ENCODE data around the gene DCDC2B.

DNA sequence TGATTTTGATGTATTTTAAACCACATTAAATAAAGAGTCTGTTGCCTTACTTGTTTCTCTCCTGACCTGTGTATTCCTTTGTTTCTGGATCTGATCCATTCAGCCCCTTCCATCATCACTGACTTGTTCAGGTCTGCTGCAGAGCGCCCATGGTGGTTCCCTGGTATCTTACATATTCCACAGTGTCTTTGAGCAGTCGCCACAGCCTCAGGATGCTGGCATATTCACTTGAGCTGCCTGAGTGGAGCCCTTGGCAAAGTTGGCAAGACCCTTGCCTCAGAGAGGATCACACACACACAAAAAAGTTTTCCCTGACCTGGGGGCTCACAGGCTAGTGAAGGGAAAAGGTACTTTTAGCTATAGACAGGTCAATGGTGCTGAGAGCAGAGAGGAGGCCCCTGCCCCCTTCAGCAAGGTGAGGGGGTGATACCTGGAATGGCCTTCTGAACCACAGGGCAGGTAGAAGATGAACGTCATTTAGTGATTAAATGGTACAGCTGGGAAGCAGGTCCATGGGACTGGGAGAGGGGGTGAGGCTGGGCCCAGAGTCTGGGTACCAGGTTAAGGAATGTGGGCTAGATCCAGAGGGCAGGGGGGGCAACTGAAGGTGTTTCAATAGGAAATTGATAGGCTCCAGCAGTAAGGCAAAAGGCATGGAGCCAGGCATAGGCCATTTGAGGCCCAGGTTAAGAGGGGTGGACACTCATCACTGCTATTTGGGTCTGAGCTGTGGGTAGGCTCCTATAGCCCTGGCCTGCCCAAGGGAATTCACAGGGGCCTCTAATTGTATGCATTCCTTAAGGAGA, 10.4 kb upstream of the DCDC2B start:
- TF ChIP-seq, protein P1, sequence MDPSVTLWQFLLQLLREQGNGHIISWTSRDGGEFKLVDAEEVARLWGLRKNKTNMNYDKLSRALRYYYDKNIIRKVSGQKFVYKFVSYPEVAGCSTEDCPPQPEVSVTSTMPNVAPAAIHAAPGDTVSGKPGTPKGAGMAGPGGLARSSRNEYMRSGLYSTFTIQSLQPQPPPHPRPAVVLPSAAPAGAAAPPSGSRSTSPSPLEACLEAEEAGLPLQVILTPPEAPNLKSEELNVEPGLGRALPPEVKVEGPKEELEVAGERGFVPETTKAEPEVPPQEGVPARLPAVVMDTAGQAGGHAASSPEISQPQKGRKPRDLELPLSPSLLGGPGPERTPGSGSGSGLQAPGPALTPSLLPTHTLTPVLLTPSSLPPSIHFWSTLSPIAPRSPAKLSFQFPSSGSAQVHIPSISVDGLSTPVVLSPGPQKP (IDR thresholded peaks at IDR 0.05; ENCODE audit: low read depth, low read length): no peak
- TF ChIP-seq, protein P2, sequence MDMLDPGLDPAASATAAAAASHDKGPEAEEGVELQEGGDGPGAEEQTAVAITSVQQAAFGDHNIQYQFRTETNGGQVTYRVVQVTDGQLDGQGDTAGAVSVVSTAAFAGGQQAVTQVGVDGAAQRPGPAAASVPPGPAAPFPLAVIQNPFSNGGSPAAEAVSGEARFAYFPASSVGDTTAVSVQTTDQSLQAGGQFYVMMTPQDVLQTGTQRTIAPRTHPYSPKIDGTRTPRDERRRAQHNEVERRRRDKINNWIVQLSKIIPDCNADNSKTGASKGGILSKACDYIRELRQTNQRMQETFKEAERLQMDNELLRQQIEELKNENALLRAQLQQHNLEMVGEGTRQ (IDR thresholded peaks at IDR 0.05): no peak
- TF ChIP-seq, protein P3, sequence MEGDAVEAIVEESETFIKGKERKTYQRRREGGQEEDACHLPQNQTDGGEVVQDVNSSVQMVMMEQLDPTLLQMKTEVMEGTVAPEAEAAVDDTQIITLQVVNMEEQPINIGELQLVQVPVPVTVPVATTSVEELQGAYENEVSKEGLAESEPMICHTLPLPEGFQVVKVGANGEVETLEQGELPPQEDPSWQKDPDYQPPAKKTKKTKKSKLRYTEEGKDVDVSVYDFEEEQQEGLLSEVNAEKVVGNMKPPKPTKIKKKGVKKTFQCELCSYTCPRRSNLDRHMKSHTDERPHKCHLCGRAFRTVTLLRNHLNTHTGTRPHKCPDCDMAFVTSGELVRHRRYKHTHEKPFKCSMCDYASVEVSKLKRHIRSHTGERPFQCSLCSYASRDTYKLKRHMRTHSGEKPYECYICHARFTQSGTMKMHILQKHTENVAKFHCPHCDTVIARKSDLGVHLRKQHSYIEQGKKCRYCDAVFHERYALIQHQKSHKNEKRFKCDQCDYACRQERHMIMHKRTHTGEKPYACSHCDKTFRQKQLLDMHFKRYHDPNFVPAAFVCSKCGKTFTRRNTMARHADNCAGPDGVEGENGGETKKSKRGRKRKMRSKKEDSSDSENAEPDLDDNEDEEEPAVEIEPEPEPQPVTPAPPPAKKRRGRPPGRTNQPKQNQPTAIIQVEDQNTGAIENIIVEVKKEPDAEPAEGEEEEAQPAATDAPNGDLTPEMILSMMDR (IDR thresholded peaks at IDR 0.05): no peak
- TF ChIP-seq POLR2A (IDR thresholded peaks at IDR 0.05; ENCODE audit: low read length): no peak
- no peak for TF ChIP-seq EHMT2 (IDR thresholded peaks at IDR 0.05; ENCODE audit: low read depth)
- no peak for TF ChIP-seq ZFP36 (IDR thresholded peaks at IDR 0.05; ENCODE audit: borderline replicate concordance, partially characterized antibody)
- TF ChIP-seq EP300 (IDR thresholded peaks at IDR 0.05): no peak
- TF ChIP-seq, protein P4, sequence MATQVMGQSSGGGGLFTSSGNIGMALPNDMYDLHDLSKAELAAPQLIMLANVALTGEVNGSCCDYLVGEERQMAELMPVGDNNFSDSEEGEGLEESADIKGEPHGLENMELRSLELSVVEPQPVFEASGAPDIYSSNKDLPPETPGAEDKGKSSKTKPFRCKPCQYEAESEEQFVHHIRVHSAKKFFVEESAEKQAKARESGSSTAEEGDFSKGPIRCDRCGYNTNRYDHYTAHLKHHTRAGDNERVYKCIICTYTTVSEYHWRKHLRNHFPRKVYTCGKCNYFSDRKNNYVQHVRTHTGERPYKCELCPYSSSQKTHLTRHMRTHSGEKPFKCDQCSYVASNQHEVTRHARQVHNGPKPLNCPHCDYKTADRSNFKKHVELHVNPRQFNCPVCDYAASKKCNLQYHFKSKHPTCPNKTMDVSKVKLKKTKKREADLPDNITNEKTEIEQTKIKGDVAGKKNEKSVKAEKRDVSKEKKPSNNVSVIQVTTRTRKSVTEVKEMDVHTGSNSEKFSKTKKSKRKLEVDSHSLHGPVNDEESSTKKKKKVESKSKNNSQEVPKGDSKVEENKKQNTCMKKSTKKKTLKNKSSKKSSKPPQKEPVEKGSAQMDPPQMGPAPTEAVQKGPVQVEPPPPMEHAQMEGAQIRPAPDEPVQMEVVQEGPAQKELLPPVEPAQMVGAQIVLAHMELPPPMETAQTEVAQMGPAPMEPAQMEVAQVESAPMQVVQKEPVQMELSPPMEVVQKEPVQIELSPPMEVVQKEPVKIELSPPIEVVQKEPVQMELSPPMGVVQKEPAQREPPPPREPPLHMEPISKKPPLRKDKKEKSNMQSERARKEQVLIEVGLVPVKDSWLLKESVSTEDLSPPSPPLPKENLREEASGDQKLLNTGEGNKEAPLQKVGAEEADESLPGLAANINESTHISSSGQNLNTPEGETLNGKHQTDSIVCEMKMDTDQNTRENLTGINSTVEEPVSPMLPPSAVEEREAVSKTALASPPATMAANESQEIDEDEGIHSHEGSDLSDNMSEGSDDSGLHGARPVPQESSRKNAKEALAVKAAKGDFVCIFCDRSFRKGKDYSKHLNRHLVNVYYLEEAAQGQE (IDR thresholded peaks at IDR 0.05): no peak
- no peak for TF ChIP-seq CHD2 (IDR thresholded peaks at IDR 0.05; ENCODE audit: low read length, partially characterized antibody)
- TF ChIP-seq RAD21 (conservative IDR thresholded peaks at IDR 0.05 in 1 of 2, IDR thresholded peaks at IDR 0.05 in 1 of 2): no peak
- no peak for TF ChIP-seq MYC (IDR thresholded peaks at IDR 0.05; ENCODE audit: borderline replicate concordance, low read length)
- TF ChIP-seq, protein P5, sequence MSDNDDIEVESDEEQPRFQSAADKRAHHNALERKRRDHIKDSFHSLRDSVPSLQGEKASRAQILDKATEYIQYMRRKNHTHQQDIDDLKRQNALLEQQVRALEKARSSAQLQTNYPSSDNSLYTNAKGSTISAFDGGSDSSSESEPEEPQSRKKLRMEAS (IDR thresholded peaks at IDR 0.05): no peak
- no peak for TF ChIP-seq NFE2L2 (conservative IDR thresholded peaks at IDR 0.05; ENCODE audit: low read length)
